Left renal pelvis (tissue), 4 donors: ENCODE results near the gene THOC6. TPM values are rescaled to one million over a fixed set of nuclear protein-coding genes. Genes with fewer than 3 reads are reported as not detected.
A peak's percentile ranks its signal among the peaks of the same experiment; 100 is the strongest.

Experiments
- DNase-seq, 4 donors: peaks; one replicate each; pipeline ENCODE4 v3.0.0-alpha.2; 2013; ENCODE audit warnings: low read depth in 4 of 4, low spot score in 3 of 4
- polyA plus RNA-seq, 4 donors: library from polyadenylated mRNA; unstranded; fragments of 120-200 nt; gene quantifications; one replicate each; pipeline ENCODE4 v1.2.1, GENCODE V29; 2013; ENCODE audit not compliant: insufficient read length in 4 of 4

Gene THOC6
- polyA plus RNA-seq, 4 donors: 22.9 to 36.2 (median 28.0) TPM

DNA sequence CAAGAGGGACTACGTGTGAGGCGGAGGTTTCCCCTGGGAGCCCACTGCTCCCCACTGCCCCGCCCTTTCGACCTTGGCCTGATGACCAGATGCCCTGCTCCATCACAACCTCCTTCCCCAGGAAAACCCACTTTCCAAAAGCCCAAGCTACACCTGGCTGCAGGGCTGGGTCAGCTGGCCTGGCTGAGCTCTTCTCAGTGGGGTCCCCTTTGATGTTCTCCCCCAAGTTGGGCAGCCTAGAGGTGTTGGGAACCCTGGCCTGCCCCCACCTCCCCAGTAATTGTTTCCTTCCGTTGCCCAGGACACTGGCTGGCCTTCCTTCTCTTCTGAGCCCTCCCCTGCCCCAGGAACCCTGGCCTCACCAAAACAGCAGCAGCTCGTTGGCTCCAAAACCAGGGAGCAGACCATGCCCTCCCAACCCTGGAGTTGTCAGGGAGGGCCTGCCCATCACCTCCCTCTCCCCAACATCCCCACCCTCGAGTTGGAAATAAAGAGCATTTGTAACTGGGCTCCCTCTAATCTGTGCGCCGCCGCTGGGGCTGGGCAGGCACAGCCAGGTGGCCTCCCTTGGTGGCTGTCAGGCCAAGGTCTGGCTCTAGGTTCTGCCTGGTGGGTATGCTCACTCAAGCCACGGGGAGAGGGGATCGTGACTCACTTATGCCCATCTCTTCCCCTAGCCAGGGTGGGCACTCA lies 9.7 kb upstream of the THOC6 start:
- no peak for DNase-seq

DNA sequence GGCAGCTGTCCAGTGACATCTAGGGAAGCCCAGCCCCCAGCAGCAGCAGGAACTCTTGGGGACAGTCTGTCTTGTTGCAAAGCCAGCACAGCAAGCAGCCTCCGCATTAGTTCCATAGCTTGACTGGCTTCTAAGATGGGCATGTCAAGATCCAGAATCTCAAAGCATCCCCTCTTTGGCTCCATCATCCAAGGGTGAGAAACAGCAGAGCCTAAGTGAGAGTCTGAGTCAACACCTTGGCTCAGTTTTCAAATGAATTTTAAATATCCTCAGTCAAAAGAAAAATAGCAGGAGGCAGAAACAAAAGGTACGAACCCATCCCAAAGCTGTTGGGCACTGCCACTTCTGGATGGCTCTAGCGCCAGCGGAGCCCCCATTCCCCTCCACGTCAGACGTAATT lies 8.9 kb upstream of the THOC6 start:
- DNase-seq: no peak

DNA sequence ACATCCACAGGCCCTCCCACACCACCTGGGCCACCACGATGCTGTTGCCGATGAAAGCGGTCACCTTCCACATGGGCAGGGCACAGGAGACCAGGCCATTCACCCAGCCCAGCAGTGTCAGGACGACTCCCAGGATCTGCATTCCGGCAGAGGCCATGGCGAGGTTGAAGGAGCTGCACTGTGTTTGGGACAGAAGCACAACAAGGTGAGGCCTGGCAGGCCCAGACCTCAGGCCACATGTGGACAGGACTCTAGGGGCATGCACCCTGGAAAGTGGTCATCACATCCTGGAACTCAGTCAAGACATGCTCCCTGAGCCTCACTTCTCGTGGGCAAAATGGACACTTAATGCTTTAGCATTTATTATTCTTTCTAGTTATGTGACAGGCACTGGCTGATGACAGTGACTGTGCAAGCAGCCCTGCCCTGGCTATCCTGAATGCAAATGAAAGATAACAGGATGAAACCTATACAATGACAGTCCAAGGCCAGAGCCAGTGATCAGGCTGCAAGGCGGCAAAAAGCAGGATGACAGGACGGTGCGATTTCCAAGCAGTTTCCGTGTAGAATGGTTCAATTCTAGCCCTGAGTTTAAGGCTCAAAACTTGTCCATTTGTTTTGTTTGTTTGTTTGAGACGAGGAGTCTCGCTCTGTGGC lies 7.8 kb upstream of the THOC6 start:
- DNase-seq: no peak

GRCh38 chr16:3017344-3017743 lies 6.5 kb upstream of the THOC6 start:
- DNase-seq: no peak

- no peak for DNase-seq
Observed at GRCh38 chr16:3017794-3018506, 5.9 kb upstream of the THOC6 start, which contains the start of gene CLDN6. TSS of gene CLDN6 (minus strand) at chr16:3018183. CDS start at chr16:3016021, 2,162 bp downstream.

- DNase-seq: no peak
Observed at GRCh38 chr16:3019594-3020246, 4.1 kb upstream of the THOC6 start.

DNA sequence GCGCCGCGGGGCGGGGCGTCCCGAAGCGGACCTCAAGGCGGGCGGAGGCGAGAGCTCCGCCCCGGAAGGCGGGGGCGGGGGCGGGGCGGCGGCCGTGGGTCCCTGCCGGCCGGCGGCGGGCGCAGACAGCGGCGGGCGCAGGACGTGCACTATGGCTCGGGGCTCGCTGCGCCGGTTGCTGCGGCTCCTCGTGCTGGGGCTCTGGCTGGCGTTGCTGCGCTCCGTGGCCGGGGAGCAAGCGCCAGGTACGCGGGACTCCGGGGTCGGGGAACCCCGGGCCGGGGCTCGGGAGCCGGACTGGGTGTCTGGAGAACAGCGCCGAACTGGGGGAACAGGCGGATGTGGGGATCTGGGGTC lies 3.6 kb upstream of the THOC6 start, which contains the start of gene TNFRSF12A:
Gene TNFRSF12A, plus strand, starts transcription at position 122 of the 357 bp plus-strand sequence. Its CDS starts 30 bp downstream, at position 152.
- DNase-seq: no peak

- no peak for DNase-seq
Observed at GRCh38 chr16:3020604-3021448, 3.0 kb upstream of the THOC6 start.

GRCh38 chr16:3021449-3022207 lies 2.2 kb upstream of the THOC6 start:
- no peak for DNase-seq

DNA sequence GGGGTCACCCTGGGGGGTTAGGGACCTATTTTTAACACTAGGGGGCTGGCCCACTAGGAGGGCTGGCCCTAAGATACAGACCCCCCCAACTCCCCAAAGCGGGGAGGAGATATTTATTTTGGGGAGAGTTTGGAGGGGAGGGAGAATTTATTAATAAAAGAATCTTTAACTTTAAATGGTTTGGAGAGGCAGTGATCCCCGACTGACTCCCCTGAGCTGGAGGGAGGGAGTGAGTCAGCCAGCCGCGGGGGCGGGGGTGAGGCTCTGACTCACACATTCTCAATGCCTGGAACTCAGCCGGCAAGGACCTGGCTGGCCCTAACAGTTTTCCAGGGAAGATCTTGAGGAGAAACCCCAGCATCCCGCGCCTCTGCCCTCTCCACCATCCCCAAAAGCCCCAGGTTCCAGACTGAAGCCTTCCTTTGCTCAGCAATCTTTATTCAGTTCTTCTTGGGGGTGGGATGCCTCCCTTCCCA lies 1.6 kb upstream of the THOC6 start:
- DNase-seq: peak in 1 of 4 donors; percentile 64

GRCh38 chr16:3022684-3023414 lies 986 bp upstream of the THOC6 start:
- DNase-seq: no peak

- no peak for DNase-seq
Observed at GRCh38 chr16:3023415-3023668, 493 bp upstream of the THOC6 start.

GRCh38 chr16:3025032-3026002 lies 1.5 kb downstream of the THOC6 start:
- no peak for DNase-seq

- no peak for DNase-seq
Observed at GRCh38 chr16:3026003-3026378, 2.2 kb downstream of the THOC6 start.

GRCh38 chr16:3026609-3027488 lies 3.0 kb downstream of the THOC6 start:
- no peak for DNase-seq

- DNase-seq: no peak
Observed at GRCh38 chr16:3027489-3027795, 3.6 kb downstream of the THOC6 start.
